ENCODE data around the gene SORCS3. TPM values are rescaled to one million over a fixed set of nuclear protein-coding genes. Genes with fewer than 3 reads are reported as not detected.

The SORCS3 gene
- polyA plus RNA-seq, 6 donors from 2014 or later = not detected

- no peaks in the 10 kb centered on the region for H3K36me3 Mint-ChIP-seq
- peaks cover 5 to 8% (median 5%) of the 10 kb centered on the region in 3 donors for H3K27me3 Mint-ChIP-seq
- no peak overlapping the region for H3K27ac Mint-ChIP-seq
- H3K4me3 Mint-ChIP-seq = no peak overlapping the region
- H3K9me3 Mint-ChIP-seq = peaks cover 0 to 3% (median 0%) of the 10 kb centered on the region in 7 donors
- no peaks in the 10 kb centered on the region for H3K4me1 Mint-ChIP-seq
- no peak for ATAC-seq (ENCODE audit: low read depth in 2 of 2)
- no peak for DNase-seq
These were observed 136.2 kb downstream of the SORCS3 start for GRCh38 chr10:104777086-104777799.

- DNase-seq = no peak
- Mint-ChIP-seq H3K4me3 (no peak overlapping the region), H3K36me3 (no peaks in the 10 kb centered on the region), H3K9me3 (peaks cover 0 to 3% (median 0%) of the 10 kb centered on the region in 7 donors), H3K27ac (no peak overlapping the region), H3K4me1 (no peaks in the 10 kb centered on the region), H3K27me3 (peaks cover 0 to 5% (median 5%) of the 10 kb centered on the region in 3 donors)
- no peak for ATAC-seq (ENCODE audit: low read depth in 2 of 2)
These were observed 137.3 kb downstream of the SORCS3 start for GRCh38 chr10:104778371-104778770.

GRCh38 chr10:104779701-104780100, 138.6 kb downstream of the SORCS3 start:
- DNase-seq = no peak
- Mint-ChIP-seq H3K9me3 (peaks cover 0 to 3% (median 0%) of the 10 kb centered on the region in 7 donors), H3K4me3 (no peak overlapping the region), H3K27ac (no peak overlapping the region), H3K36me3 (no peaks in the 10 kb centered on the region), H3K27me3 (peaks cover 0 to 5% (median 5%) of the 10 kb centered on the region in 3 donors), H3K4me1 (no peaks in the 10 kb centered on the region)
- no peak for ATAC-seq (ENCODE audit: low read depth in 2 of 2)

GRCh38 chr10:104780165-104780564, 139.1 kb downstream of the SORCS3 start:
- H3K4me1 Mint-ChIP-seq = no peaks in the 10 kb centered on the region
- ATAC-seq (ENCODE audit: low read depth in 2 of 2) (no peak), DNase-seq (no peak)
- peaks cover 0 to 5% (median 4%) of the 10 kb centered on the region in 3 donors for H3K27me3 Mint-ChIP-seq
- peaks cover 0 to 3% (median 0%) of the 10 kb centered on the region in 7 donors for H3K9me3 Mint-ChIP-seq
- no peak overlapping the region for H3K27ac Mint-ChIP-seq
- H3K36me3 Mint-ChIP-seq = no peaks in the 10 kb centered on the region
- H3K4me3 Mint-ChIP-seq = peak overlapping the region in 1 of 8 donors; percentile 21

GRCh38 chr10:104780946-104781595, 140.0 kb downstream of the SORCS3 start:
- Mint-ChIP-seq H3K36me3 (no peaks in the 10 kb centered on the region), H3K9me3 (peaks cover 0 to 3% (median 0%) of the 10 kb centered on the region in 7 donors), H3K27ac (no peak overlapping the region), H3K27me3 (peaks cover 0 to 5% (median 0%) of the 10 kb centered on the region in 3 donors), H3K4me1 (no peaks in the 10 kb centered on the region), H3K4me3 (no peak overlapping the region)
- no peak for ATAC-seq (ENCODE audit: low read depth in 2 of 2)
- DNase-seq = no peak

- H3K9me3 Mint-ChIP-seq = peaks cover 0 to 13% (median 2%) of the 10 kb centered on the region in 7 donors
- no peaks in the 10 kb centered on the region for H3K36me3 Mint-ChIP-seq
- no peak overlapping the region for H3K4me3 Mint-ChIP-seq
- H3K27me3 Mint-ChIP-seq = peaks cover 0 to 7% (median 4%) of the 10 kb centered on the region in 3 donors
- H3K4me1 Mint-ChIP-seq = no peaks in the 10 kb centered on the region
- DNase-seq (no peak), ATAC-seq (ENCODE audit: low read depth in 2 of 2) (no peak)
- no peak overlapping the region for H3K27ac Mint-ChIP-seq
These were observed 143.4 kb downstream of the SORCS3 start for GRCh38 chr10:104784452-104784851.

- H3K36me3 Mint-ChIP-seq = no peaks in the 10 kb centered on the region
- H3K4me3 Mint-ChIP-seq = no peak overlapping the region
- ATAC-seq (ENCODE audit: low read depth in 2 of 2) = no peak
- H3K4me1 Mint-ChIP-seq = no peaks in the 10 kb centered on the region
- peaks cover 0 to 7% (median 4%) of the 10 kb centered on the region in 3 donors for H3K27me3 Mint-ChIP-seq
- no peak for DNase-seq
- H3K9me3 Mint-ChIP-seq = peaks cover 0 to 19% (median 4%) of the 10 kb centered on the region in 7 donors
- no peak overlapping the region for H3K27ac Mint-ChIP-seq
These were observed 150.4 kb downstream of the SORCS3 start for GRCh38 chr10:104791471-104791870.

GRCh38 chr10:104795411-104795810, 154.3 kb downstream of the SORCS3 start:
- H3K36me3 Mint-ChIP-seq = no peaks in the 10 kb centered on the region
- no peaks in the 10 kb centered on the region for H3K4me1 Mint-ChIP-seq
- no peak overlapping the region for H3K27ac Mint-ChIP-seq
- H3K9me3 Mint-ChIP-seq = peaks cover 0 to 13% (median 3%) of the 10 kb centered on the region in 7 donors
- DNase-seq = no peak
- ATAC-seq (ENCODE audit: low read depth in 2 of 2) = no peak
- H3K27me3 Mint-ChIP-seq = peaks cover 0 to 4% (median 0%) of the 10 kb centered on the region in 3 donors
- H3K4me3 Mint-ChIP-seq = no peak overlapping the region

- H3K4me3 Mint-ChIP-seq = no peak overlapping the region
- H3K27me3 Mint-ChIP-seq = no peaks in the 10 kb centered on the region
- ATAC-seq (ENCODE audit: low read depth in 2 of 2) = no peak
- H3K27ac Mint-ChIP-seq = no peak overlapping the region
- H3K9me3 Mint-ChIP-seq = peaks cover 0 to 9% (median 2%) of the 10 kb centered on the region in 7 donors
- no peaks in the 10 kb centered on the region for H3K4me1 Mint-ChIP-seq
- no peaks in the 10 kb centered on the region for H3K36me3 Mint-ChIP-seq
- DNase-seq = no peak
These were observed 155.7 kb downstream of the SORCS3 start for GRCh38 chr10:104796823-104797222.

GRCh38 chr10:104802941-104803340, 161.9 kb downstream of the SORCS3 start:
- no peak overlapping the region for H3K4me3 Mint-ChIP-seq
- no peaks in the 10 kb centered on the region for H3K27me3 Mint-ChIP-seq
- H3K4me1 Mint-ChIP-seq = no peaks in the 10 kb centered on the region
- DNase-seq (no peak), ATAC-seq (ENCODE audit: low read depth in 2 of 2) (no peak)
- H3K9me3 Mint-ChIP-seq = peaks cover 2 to 12% (median 5%) of the 10 kb centered on the region in 7 donors
- H3K27ac Mint-ChIP-seq = no peak overlapping the region
- no peaks in the 10 kb centered on the region for H3K36me3 Mint-ChIP-seq

GRCh38 chr10:104804880-104805279, 163.8 kb downstream of the SORCS3 start:
- no peak for DNase-seq
- Mint-ChIP-seq H3K27me3 (peaks cover 0 to 6% (median 4%) of the 10 kb centered on the region in 3 donors), H3K36me3 (no peaks in the 10 kb centered on the region), H3K4me3 (no peak overlapping the region), H3K4me1 (no peaks in the 10 kb centered on the region), H3K9me3 (peaks cover 0 to 12% (median 3%) of the 10 kb centered on the region in 7 donors), H3K27ac (no peak overlapping the region)
- no peak for ATAC-seq (ENCODE audit: low read depth in 2 of 2)

- no peak overlapping the region for H3K4me3 Mint-ChIP-seq
- ATAC-seq (ENCODE audit: low read depth in 2 of 2) (no peak), DNase-seq (no peak)
- no peaks in the 10 kb centered on the region for H3K36me3 Mint-ChIP-seq
- H3K9me3 Mint-ChIP-seq = peaks cover 0 to 12% (median 4%) of the 10 kb centered on the region in 7 donors
- no peaks in the 10 kb centered on the region for H3K4me1 Mint-ChIP-seq
- no peak overlapping the region for H3K27ac Mint-ChIP-seq
- peaks cover 0 to 8% (median 6%) of the 10 kb centered on the region in 3 donors for H3K27me3 Mint-ChIP-seq
These were observed 165.7 kb downstream of the SORCS3 start for GRCh38 chr10:104806801-104807200.

- no peak overlapping the region for H3K4me3 Mint-ChIP-seq
These were observed 166.7 kb downstream of the SORCS3 start for GRCh38 chr10:104807581-104808310.

More at GRCh38 chr10:104807581-104808310, 166.7 kb downstream of the SORCS3 start:
- no peaks in the 10 kb centered on the region for H3K36me3 Mint-ChIP-seq
- H3K9me3 Mint-ChIP-seq = peaks cover 0 to 6% (median 4%) of the 10 kb centered on the region in 7 donors
- ATAC-seq (ENCODE audit: low read depth in 2 of 2) (no peak), DNase-seq (no peak)
- no peak overlapping the region for H3K27ac Mint-ChIP-seq
- peaks cover 0 to 8% (median 6%) of the 10 kb centered on the region in 3 donors for H3K27me3 Mint-ChIP-seq
- H3K4me1 Mint-ChIP-seq = no peaks in the 10 kb centered on the region
